Measurements from ENCODE around the gene MKNK2.
"Not testable (repeated sequence)": the region's sequence is repeated elsewhere in the genome, so short reads cannot be mapped to it uniquely, and the experiment has no call there.

MKNK2 gene
- total RNA-seq: 236 to 359 (median 293) reads per million in 4 donors

DNA sequence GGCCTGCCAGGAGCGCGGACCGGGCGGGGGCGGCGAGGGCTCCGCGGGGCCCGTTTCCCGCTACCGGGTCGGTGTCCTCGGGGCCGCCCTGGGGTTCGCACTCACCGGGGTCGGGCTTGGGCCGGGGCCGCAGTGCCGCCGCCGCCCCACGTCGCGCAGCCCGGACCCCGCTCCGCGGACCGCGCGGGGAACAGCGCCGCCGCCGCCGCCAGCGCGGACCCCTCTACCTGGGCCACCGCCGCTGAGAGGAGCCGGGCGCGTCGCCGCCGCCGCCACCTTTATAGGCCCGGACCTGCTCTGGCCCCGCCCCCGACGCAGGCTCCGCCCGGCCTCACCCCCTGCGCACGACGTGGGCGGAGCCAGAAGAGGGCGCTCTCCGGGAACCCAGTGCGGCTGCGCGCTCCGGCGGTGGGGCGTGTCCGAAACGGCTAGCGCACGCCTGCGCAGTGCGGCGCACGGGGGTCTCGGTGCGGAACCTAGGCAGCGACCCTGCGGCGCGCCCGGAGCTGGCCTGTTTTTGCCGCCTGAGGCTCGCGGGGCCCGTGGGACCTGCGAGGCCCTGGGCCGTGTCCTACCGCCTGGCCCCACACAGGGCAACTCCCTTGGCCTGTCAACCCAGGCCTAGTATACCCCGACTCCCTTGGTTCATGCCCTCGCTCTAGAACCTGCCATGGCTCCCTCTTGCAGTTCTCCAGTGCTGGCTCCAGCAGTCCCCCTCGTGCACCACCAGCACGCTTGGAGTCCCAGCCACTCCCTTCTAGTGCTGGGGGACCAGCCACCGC, at the start of gene MKNK2:
MKNK2 (minus strand) TSS at position 254 of the 782 bp plus-strand sequence. CDS start 393 bp downstream, outside the sequence.
- DNase-seq: peak; percentile 86 to 95 (median 89)

GRCh38 chr19:2100719-2101061, 49.6 kb upstream of the MKNK2 start:
- no peak for DNase-seq

GRCh38 chr19:2099937-2100718, 49.1 kb upstream of the MKNK2 start:
- DNase-seq: no peak

- DNase-seq: no peak
Measured at GRCh38 chr19:2099054-2099501, 48.0 kb upstream of the MKNK2 start.

DNA sequence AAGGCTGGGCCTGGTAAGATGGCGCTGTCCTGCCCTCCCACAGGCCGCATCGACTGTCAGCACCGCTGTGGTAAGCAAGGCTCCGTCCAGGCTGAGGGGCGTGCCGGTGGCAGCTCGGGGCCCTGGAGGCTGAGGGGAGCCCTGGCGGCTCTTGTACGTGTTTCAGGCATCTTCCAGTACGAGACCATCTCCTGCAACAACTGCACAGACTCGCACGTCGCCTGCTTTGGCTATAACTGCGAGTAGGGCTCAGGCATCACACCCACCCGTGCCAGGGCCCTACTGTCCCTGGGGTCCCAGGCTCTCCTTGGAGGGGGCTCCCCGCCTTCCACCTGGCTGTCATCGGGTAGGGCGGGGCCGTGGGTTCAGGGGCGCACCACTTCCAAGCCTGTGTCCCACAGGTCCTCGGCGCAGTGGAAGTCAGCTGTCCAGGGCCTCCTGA, 46.9 kb upstream of the MKNK2 start:
- no peak for DNase-seq

- DNase-seq: peak; percentile 42 to 61 (median 54)
Measured at GRCh38 chr19:2097203-2097885, 46.3 kb upstream of the MKNK2 start.

- peak; percentile 98 to 100 (median 100) for DNase-seq
Measured at GRCh38 chr19:2096480-2097202, 45.6 kb upstream of the MKNK2 start, which contains the start of gene IZUMO4. Gene IZUMO4, plus strand, starts transcription at chr19:2096915. Its CDS starts 31 bp downstream, at chr19:2096946.

DNA sequence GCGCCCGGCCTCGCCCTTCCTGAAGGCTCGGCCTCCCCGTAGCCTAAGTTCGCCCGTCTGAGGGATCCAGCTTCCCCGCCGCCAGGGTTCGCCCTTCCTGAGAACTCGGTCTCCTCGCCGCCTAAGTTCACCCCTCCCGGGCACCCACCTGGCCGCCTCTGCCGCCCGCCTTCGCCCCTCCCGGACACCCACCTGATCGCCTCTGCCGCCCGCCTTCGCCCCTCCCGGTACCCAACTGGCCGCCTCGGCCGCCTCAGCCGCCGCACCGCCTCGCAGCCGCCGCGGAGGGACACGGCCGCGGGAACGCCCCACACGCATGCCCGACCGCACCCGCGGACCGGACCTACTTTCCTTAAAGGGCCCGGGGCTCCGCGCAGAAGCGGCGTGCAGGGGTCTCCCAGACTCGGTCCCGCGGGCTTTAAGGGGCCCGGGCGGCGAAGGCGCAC, 45.0 kb upstream of the MKNK2 start, which contains the start of gene MOB3A:
MOB3A (minus strand) TSS at position 293 of the 446 bp plus-strand sequence. CDS start 17,766 bp downstream, outside the sequence.
- DNase-seq: peak in 4 of 5 donors; percentile 78 to 92 (median 82)

DNA sequence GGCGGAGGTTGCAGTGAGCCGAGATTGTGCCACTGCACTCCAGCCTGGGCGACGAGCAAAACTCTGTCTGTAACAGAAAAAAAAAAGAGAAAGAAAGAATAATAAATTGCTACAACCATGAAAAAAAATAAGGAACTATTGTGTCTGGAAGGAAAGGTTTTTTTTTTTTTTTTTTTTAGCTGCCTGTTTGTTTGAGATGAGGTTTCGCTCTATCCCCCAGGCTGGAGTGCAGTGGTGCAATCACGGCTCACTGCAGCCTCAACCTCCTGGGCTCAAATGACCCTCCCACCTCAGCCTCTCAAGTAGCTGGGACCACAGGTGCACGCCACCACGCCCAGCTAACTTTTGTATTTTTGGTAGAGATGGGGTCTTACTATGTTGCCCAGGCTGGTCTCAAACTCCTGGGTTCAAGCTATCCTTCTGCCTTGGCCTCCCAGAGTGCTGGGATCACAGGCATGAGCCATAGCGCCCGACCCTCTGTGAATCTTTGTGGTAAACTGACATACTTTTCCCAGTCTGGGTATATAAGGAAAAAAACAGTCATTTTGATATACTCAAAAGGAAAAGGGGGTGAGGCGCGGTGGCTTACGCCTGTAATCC, 41.0 kb upstream of the MKNK2 start:
- not testable (repeated sequence) for DNase-seq

DNA sequence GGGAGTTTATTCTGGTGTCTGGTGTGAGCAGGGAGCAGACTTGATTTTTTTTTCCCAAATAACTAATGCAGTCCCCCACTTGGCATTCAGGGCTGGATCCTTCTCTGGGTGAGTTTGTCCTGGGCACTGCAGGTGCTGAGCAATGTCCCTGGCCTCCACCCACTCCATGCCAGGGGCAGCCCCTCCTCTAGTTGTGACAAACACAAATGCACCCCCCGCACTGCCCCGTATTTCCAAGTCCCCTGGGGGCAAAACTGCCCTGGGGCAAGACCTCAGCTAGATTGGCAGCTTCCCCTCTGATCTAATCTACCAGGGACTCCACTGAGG, 38.6 kb upstream of the MKNK2 start:
- DNase-seq: no peak

GRCh38 chr19:2089001-2089711, 38.1 kb upstream of the MKNK2 start:
- peak in 1 of 5 donors; percentile 32 for DNase-seq

DNA sequence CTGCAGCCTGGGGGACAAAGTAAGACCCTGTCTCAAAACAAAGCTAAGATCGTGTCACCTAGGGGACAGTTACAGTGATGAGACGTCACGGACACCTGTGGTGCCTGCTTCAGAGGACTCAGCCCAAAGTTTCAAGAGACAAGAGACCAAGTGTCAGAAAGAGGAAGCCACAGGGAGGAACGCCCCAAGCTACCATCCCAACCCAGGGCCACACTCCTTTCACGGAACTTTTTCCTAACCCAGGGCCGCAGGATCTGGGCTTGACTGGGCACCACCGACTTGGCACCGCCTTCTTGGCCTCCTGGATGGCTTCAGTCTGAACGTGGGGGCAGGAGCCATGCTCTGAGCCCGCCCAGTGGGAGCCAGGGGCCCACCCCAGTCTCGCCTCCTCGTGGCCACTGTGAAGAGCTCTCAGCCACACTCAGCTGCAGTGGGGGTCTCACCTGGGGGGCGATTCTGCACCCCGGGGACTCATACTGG, 36.6 kb upstream of the MKNK2 start:
- DNase-seq: peak in 1 of 5 donors; percentile 60

DNA sequence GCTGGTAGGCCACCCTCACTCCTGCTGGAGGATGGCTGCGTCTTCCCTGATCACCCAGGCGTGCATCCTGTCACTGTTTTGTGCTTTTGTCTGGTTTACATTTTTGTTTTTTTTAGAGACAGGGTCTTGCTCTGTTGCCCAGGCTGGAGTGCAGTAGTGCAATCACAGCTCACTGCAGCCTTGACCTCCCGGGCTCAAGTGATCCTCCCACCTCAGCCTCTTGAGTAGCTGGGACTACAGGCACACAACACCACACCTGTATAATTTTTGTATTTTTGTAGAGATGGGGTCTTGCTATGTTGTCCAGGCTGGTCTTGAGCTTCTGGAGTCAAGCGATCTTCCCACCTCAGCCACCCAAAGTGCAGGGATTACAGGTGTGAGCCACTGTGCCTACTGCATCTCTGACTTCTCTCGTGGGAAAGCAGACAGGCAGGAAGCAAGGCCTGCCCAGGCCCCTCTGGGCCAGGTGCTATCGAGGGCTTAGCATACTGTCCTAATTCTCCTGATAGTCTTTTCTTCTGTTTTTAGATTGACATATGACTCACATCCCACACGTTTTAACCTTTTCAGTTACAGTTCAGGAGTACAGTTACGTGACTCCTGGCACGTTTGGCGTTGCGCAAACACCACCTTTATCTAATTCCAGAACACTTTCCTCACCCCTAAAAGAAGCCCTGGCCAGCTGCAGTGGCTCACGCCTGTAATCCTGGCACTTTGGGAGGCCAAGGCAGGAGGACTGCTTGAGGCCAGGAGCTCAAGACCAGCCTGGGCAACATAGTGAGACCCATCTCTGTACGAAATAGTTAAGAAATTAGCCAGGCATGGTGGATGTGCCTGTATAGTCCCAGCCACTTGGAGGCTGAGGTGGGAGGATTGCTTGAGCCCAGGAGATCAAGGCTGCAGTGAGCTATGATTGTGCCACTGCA, 35.9 kb upstream of the MKNK2 start:
- peak in 1 of 5 donors; percentile 61 for DNase-seq

DNA sequence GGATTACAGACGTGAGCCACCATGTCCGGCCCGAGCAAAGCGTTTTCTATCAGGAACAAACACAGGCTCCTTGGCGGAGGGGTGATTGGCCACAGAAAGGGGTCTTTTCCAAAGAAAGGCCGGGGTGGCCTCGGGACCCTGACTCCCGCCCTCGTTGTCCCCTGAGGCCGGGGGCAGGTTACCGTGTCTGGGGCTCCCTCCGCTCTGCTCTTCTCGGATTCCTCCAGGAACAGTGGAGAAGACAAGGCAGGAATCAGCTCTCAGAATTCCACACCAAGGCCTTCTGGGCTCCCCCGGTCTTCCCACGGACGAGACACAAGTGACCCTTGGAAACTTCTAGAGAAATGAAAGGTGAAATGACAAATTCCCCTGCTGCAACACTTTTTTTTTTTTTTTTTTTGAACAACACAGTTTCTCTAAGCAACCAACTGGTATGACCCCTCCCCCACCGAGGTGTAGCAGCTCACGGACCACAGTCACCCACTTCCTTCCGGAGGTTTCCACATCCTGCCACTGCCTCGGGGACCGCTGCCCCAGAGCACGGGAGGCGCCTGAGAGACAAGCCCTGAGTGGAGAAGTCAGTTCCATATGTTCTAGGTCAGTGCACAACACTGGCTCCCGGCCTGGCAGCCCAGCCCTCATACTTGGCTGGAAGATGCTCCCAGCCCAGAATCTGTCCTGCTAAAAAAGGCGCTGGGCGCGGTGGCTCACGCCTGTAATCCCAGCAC, 34.1 kb upstream of the MKNK2 start:
- peak; percentile 82 to 98 (median 90) for DNase-seq

- DNase-seq: peak; percentile 41 to 83 (median 58)
Measured at GRCh38 chr19:2083174-2083854, 32.3 kb upstream of the MKNK2 start.

DNA sequence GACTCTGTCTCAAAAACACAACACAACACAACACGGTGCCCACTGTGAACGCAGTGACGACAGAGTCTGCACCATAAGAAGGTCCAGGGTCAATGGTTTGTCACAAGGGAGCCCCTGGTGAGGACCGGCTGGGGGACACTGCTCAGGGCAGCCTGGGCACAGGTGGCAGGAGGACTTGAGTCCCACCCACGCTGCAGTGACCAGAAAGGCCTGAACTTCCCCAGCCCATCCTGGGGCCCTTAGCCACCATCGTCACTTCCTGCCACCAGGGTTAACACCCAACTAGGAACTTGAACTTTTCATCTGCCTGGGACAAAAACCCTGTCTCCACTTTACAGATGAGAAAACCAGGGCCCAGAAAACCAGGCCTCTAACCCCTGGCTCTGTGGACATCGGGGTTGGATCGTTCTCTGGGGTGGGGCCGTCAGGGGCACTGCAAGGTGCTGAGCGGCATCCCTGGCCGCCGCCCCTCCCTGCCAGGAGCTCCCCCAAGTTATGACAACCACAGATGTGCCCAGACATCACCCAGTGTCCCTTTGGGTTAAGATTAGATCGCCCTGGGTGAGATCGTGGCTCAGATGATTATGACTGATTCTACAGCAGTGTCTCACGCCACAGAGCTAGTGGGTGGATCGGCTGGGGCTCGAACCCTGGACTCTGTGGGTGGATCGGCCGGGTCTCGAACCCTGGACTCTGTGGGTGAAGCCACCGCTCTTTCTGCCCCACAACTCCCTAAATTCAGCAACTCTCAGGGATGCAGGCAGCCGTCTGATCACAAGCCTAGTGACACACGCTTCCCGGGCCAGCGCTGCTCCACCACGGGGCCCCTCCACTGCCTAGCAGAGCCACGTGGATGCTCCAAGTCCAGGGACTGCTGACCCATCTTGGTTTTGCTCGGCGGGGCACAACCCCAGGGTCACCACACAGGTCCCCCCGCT, 31.1 kb upstream of the MKNK2 start:
- peak in 3 of 5 donors; percentile 38 to 75 (median 47) for DNase-seq

- no peak for DNase-seq
Measured at GRCh38 chr19:2080336-2080988, 29.4 kb upstream of the MKNK2 start.
